GM18858 (cell line): ENCODE results near the gene RERG.
A peak's percentile ranks its signal among the peaks of the same experiment; 100 is the strongest.
"Not testable (repeated sequence)": the region's sequence is repeated elsewhere in the genome, so short reads cannot be mapped to it uniquely, and the experiment has no call there.

ENCODE experiments used
- ATAC-seq: cut with Tn5 transposase; IDR thresholded peaks from one replicate; pipeline ENCODE4 v1.9.1; 2021; ENCODE audit not compliant: unreplicated experiment

RERG gene

GRCh38 chr12:15220915-15221885, at the start of gene RERG:
Gene RERG (minus strand): TSS chr12:15221417. CDS start chr12:15217489, 3,928 bp downstream.
- ATAC-seq, result peak; percentile 95

- no peak for ATAC-seq
These were observed 49.4 kb upstream of the RERG start for GRCh38 chr12:15270591-15270990.

- peak; percentile 88 for ATAC-seq
These were observed 47.8 kb upstream of the RERG start for GRCh38 chr12:15268927-15269552.

GRCh38 chr12:15268309-15268708, 47.1 kb upstream of the RERG start:
- no peak for ATAC-seq

- no peak for ATAC-seq
These were observed 44.7 kb upstream of the RERG start for GRCh38 chr12:15265875-15266274.

GRCh38 chr12:15256761-15257160, 35.5 kb upstream of the RERG start:
- no peak for ATAC-seq

GRCh38 chr12:15253990-15254389, 32.8 kb upstream of the RERG start:
- no peak for ATAC-seq

- ATAC-seq, result no peak
These were observed 23.7 kb upstream of the RERG start for GRCh38 chr12:15244926-15245325.

GRCh38 chr12:15244341-15244740, 23.1 kb upstream of the RERG start:
- no peak for ATAC-seq

GRCh38 chr12:15243102-15243501, 21.9 kb upstream of the RERG start:
- no peak for ATAC-seq

- no peak for ATAC-seq
These were observed 19.7 kb upstream of the RERG start for GRCh38 chr12:15240898-15241297.

GRCh38 chr12:15234508-15234907, 13.3 kb upstream of the RERG start:
- no peak for ATAC-seq

- ATAC-seq, result no peak
These were observed 12.8 kb upstream of the RERG start for GRCh38 chr12:15234011-15234410.

- no peak for ATAC-seq
These were observed 11.7 kb upstream of the RERG start for GRCh38 chr12:15232959-15233358.

GRCh38 chr12:15231493-15231892, 10.3 kb upstream of the RERG start:
- no peak for ATAC-seq

- ATAC-seq, result no peak
These were observed 9.5 kb upstream of the RERG start for GRCh38 chr12:15230751-15231150.

GRCh38 chr12:15230137-15230536, 8.9 kb upstream of the RERG start:
- no peak for ATAC-seq

- peak; percentile 50 for ATAC-seq
These were observed 5.9 kb upstream of the RERG start for GRCh38 chr12:15227004-15227679.

- not testable (repeated sequence) for ATAC-seq
These were observed 4.6 kb upstream of the RERG start for GRCh38 chr12:15225863-15226218.

GRCh38 chr12:15225136-15225862, 4.1 kb upstream of the RERG start:
- ATAC-seq, result no peak

GRCh38 chr12:15222219-15222618, 1.0 kb upstream of the RERG start:
- ATAC-seq, result no peak
